ENCODE data around the gene OR4E2.
"Not testable (repeated sequence)": the region's sequence is repeated elsewhere in the genome, so short reads cannot be mapped to it uniquely, and the experiment has no call there.

The OR4E2 gene

DNA sequence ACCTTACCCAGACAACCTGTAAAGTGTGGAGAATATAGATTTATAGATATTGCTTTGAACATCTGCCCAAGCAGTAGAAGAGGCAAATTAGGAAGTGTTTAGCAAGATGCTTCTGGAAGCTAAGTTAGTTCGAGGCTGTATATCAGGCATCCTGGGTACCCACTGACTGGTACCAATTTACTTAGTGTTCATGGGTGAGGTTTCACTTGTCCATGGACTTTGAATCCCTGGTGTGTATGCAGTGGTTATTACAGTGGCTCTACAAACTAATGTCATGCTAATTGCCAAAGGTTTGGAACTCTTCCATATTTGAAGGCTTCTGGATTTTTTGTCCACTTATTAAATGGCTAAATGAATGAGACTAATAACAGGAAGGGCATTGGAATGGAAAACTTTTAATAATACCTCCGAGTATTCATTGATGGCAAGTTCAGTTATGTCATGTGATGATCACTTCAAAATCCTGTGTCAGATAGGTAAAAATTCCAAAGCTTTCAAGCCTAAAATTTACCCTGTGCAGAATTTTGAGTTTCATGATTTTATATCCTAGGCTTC lies at the start of gene OR4E2:
Gene OR4E2 (plus strand): TSS at position 505 of the 555 bp plus-strand sequence. CDS start 11,248 bp downstream, outside the sequence.
- in situ Hi-C loops (cut with MboI; ENCODE audit: low pct_unique_long_range_greater_than_20kb, low sequenced_read_pairs) = no loop called here

DNA sequence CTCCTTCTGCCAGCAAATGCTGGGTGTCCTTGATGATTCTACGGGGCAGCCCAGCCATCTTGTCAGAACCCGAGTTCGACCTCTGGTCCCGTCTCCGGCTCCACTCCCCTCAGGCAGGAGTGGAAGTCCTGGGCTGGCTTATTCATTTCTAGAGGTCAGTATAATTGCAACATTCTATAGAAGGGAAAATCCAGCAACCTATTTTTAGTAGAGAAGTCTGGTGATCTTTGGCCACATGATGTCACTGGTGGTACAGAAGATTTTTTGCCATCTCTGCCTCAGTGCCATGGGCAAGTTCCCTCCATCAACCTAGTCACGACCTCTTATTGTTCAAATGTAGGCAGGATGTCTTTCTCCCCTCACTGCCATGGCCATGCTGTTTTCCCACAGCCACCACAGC lies 41.3 kb upstream of the OR4E2 start:
- in situ Hi-C loops (cut with MboI; ENCODE audit: low pct_unique_long_range_greater_than_20kb, low sequenced_read_pairs) = no loop called here

More for the DNA sequence above, at the start of gene OR4E2:
- DNase-seq = no peak

GRCh38 chr14:21614240-21614639 lies 39.4 kb upstream of the OR4E2 start:
- in situ Hi-C loops (cut with MboI; ENCODE audit: low pct_unique_long_range_greater_than_20kb, low sequenced_read_pairs) = no loop called here
- no peak for DNase-seq

More for the DNA sequence above, 41.3 kb upstream of the OR4E2 start:
- no peak for DNase-seq

DNA sequence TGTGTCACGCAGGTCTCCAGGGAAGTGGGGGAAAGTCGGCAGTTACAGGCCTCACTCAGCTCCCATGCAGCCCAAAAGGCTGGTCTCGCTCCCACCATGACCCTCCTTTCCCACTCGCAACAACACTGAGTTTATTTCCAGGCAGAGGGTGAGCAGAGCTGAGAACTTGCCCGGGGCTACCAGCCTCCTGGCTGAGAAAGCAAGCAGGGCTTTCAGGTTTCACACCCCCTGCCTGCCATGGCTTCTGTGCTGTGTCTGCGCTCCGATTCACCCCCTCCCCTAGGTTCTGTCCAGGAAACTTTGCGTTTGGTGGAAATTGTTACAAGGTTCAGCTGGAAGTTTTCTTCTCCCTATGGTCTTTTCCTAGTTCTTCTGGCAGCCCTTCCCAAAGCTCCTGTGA lies 36.0 kb upstream of the OR4E2 start:
- no peak for DNase-seq
- in situ Hi-C loops (cut with MboI; ENCODE audit: low pct_unique_long_range_greater_than_20kb, low sequenced_read_pairs) = no loop called here

DNA sequence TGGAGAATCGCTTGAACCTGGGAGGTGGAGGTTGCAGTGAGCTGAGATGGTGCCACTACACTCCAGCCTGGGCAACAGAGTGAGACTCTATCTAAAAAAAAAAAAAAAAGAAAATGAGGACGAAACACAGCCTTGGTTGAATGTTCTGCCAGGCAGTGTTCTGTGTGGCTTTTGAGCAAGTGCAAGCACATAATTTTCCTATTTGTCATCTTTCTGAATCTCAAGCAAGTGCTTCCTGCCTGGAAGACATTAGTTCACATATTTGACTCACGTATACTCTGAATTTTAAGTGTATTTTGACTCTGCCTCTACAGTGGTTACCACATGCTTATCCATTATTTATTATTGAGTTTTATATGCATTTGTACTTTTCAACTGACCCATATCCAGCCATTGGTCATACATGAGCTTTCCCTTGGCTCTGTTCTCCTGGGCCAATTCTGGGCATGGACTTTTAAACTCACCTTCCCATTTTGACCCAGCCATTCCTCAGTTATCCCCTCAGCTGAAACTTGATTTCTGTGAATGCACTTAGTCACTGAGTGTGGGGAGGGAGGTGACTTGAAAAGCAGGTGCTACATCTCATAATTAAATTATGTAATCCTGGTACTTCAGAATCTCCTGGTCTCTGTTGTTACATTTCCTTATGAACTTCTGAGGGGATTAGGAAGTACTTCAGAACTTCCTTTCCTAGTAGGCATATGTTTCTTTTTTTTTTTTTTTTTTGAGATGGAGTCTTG lies 27.0 kb upstream of the OR4E2 start:
- in situ Hi-C loops (cut with MboI; ENCODE audit: low pct_unique_long_range_greater_than_20kb, low sequenced_read_pairs) = no loop called here
- no peak for DNase-seq

DNA sequence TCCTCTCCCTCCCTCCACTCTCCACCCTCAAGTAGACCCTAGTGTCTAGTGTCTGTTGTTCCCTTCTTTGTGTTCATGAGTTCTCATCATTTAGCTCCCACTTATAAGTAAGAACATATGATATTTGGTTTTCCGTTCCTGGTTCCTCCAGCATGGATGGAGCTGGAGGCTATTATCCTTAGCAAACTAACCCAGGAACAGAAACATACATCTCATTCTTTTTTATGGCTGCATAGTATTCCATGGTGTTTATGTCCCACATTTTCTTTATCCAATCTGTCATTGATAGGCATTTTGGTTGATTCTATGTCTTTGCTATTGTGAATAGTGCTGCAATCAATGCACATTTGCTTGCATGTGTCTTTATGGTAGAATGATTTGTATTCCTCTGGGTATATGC lies 23.1 kb upstream of the OR4E2 start:
- in situ Hi-C loops (cut with MboI; ENCODE audit: low pct_unique_long_range_greater_than_20kb, low sequenced_read_pairs); DNase-seq: not testable (repeated sequence)

DNA sequence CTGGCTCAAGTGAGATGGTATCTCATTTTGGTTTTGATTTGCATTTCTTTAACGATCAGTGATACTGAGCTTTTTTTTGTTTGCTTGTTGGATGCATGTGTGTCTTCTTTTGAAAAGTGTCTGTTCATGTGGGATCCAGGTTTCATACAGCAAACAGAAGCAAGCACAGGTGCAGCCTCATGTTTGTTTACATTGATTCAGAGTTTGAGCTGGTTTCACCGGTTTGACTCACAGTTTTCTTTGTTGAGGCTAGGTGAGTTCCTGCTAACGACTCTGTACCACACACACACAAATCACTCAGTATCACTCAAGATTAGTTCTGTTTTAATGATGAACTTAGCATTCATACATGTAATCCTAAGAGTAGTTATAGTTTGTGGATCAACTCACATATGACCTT lies 22.6 kb upstream of the OR4E2 start:
- DNase-seq = no peak
- in situ Hi-C loops (cut with MboI; ENCODE audit: low pct_unique_long_range_greater_than_20kb, low sequenced_read_pairs) = no loop called here

GRCh38 chr14:21634840-21635239 lies 18.8 kb upstream of the OR4E2 start, which contains the start of gene OR10G2:
Gene OR10G2, minus strand, starts transcription at chr14:21634940. Its CDS starts 98 bp downstream, at chr14:21634842.
- no peak for DNase-seq
- in situ Hi-C loops (cut with MboI; ENCODE audit: low pct_unique_long_range_greater_than_20kb, low sequenced_read_pairs) = no loop called here

- DNase-seq = no peak
- in situ Hi-C loops (cut with MboI; ENCODE audit: low pct_unique_long_range_greater_than_20kb, low sequenced_read_pairs) = no loop called here
These were observed 11.0 kb upstream of the OR4E2 start for GRCh38 chr14:21642683-21643082.

- DNase-seq = no peak
- in situ Hi-C loops (cut with MboI; ENCODE audit: low pct_unique_long_range_greater_than_20kb, low sequenced_read_pairs) = no loop called here
These were observed 10.2 kb upstream of the OR4E2 start for GRCh38 chr14:21643407-21643806.

DNA sequence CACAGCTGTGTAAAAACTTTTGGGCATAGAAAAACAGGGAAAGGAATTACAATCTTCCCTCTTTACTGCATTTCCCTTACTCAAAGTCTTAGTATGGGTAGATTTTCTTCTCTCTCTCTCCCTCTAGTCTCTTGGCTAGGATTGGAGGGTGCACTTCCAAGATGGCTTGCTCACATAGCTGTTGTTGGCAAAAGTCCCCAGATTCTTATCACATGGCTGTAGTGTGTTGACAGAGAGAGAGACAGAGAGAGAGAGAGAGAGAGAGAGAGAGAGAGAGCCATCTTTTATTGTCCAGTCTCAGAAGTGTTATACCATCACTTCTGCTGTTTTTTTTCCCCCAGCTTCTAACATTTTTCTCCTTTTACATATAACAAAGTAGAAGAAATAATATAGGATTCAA lies 6.3 kb upstream of the OR4E2 start:
- in situ Hi-C loops (cut with MboI; ENCODE audit: low pct_unique_long_range_greater_than_20kb, low sequenced_read_pairs) = no loop called here
- no peak for DNase-seq

DNA sequence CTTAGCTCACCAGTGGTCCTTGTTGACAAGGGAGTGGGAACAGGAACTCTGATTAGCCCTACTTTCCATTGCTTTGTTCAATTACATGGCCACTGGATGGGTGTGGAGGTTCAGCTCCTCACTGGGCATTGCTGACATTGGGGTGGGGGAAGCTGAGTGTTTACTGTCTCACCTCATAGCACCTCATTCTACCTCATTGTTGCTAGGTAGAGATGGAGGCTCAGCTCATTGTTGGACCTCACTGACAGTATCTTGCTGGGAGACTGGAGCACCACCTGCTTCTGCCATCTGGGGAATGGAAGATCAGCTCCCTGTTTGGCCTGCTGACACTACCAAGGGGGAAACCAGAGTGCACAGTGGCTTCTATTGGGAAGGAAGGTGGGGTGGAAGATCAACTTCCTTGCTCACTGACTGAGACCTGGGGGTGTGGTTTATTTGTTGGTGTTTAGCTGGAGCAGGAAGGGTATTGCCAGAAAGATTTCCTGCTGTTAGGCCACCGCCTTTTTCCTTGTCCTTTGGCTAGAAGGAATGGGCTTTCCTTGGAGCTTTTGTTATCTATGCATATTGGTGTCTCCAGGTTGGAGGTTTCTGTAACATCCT lies 1.3 kb upstream of the OR4E2 start:
- no peak for DNase-seq
- in situ Hi-C loops (cut with MboI; ENCODE audit: low pct_unique_long_range_greater_than_20kb, low sequenced_read_pairs) = no loop called here

- in situ Hi-C loops (cut with MboI; ENCODE audit: low pct_unique_long_range_greater_than_20kb, low sequenced_read_pairs) = no loop called here
- no peak for DNase-seq
These were observed 580 bp downstream of the OR4E2 start for GRCh38 chr14:21654215-21654614.

DNA sequence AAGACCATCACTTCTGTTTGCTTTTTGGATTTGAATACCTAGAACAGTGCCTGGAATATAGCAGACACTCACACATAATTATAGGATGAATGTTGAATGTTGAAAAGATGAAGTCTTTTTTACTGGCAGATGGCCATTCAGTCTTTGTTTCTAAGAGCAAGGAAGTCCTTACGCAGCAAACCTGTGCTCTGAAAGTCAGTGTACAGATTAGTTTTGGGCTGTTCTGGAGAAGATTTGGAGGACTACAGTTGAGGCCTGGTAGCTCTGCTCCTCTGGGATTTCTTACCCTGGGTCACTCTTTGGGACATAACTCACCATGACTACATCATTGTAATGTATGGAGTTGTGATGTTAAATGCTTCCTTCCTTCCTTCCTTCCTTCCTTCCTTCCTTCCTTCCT lies 3.3 kb downstream of the OR4E2 start:
- DNase-seq = no peak
- in situ Hi-C loops (cut with MboI; ENCODE audit: low pct_unique_long_range_greater_than_20kb, low sequenced_read_pairs) = no loop called here

- no peak for DNase-seq
- in situ Hi-C loops (cut with MboI; ENCODE audit: low pct_unique_long_range_greater_than_20kb, low sequenced_read_pairs) = no loop called here
These were observed 14.7 kb downstream of the OR4E2 start for GRCh38 chr14:21668377-21668776.

DNA sequence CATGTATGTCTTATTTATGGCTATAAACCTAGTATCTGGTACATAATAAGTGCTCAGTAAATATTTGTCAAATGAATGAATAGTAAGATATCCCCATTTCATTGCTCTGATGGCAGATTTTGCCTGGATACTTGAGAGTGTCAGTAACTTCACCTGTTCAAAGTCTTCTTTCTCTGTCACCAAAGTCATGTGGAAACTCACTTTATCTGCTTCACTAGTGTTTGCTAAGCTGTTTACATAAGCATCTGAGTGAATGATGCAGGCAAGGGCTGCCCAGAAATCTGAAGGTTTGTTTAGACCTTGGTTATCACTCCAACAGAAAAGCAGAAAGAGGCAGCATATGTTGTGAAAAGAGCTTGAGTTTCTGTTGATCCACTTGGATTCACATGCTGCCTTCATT lies 15.6 kb downstream of the OR4E2 start:
- in situ Hi-C loops (cut with MboI; ENCODE audit: low pct_unique_long_range_greater_than_20kb, low sequenced_read_pairs) = no loop called here
- DNase-seq = no peak

DNA sequence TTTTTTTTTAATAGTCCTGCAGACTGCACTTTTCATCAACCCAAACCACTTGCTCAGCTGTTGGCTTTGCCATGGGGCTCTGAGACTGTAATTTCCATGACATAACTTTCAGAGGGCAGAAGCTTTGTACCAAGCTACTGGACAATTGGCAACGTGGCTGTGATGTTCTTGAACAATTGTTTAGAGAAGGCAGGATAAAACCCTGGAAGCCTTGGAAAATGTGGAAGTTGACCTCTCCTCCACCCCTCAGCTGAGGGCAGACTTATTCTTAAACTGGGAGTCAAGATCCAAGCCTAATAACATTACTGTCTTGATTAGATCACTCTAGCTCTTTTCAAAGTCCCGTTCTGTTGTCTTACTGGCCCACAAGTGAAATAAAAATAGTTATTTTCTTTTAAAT lies 17.7 kb downstream of the OR4E2 start:
- DNase-seq = no peak
- in situ Hi-C loops (cut with MboI; ENCODE audit: low pct_unique_long_range_greater_than_20kb, low sequenced_read_pairs) = no loop called here

GRCh38 chr14:21672116-21672515 lies 18.5 kb downstream of the OR4E2 start:
- in situ Hi-C loops (cut with MboI; ENCODE audit: low pct_unique_long_range_greater_than_20kb, low sequenced_read_pairs) = no loop called here
- no peak for DNase-seq

DNA sequence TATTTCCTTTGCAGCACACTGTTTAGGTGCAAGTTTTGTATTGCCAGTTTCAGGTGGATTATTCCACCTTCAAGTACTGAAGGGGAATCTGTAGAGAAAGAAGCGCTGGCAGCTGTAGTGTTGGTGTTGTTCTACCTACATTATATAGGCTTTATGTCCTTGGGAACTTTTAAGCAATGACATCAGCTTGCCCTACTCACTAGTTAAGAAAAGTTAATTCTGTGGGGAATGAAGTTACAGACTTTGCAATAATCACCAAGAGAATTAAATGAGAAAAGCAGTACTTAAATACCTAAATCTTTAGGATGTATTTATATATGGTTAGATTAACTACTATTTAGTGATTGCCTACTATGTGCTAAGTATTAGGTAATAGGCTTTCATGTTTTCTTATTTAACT lies 20.1 kb downstream of the OR4E2 start, which contains the start of gene OR4E1:
Gene OR4E1 (minus strand): TSS at position 101 of the 400 bp plus-strand sequence. CDS start 2,883 bp downstream, outside the sequence.
- DNase-seq = no peak
- in situ Hi-C loops (cut with MboI; ENCODE audit: low pct_unique_long_range_greater_than_20kb, low sequenced_read_pairs) = no loop called here

DNA sequence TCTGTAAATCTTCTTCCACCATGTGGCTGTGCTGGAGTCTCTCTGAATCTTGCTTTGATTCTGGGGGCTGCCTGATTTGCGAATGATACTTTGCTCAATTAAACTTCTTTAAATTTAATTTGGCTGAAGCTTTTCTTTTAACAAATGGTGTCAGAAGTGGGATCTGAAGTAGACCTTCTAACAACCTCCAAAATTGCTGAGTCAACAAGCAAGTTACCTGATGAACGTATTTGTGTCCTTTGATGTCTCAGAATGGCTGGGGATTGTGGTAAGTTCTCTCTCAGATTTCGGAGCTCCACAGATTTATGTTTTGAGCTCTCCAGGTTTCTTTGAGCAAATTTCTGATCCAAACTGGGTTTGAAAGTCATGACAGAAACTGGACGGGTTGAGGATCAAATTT lies 21.9 kb downstream of the OR4E2 start:
- DNase-seq = no peak
- in situ Hi-C loops (cut with MboI; ENCODE audit: low pct_unique_long_range_greater_than_20kb, low sequenced_read_pairs) = no loop called here
